ENCODE data around the gene ARPP19.
A peak's percentile ranks its signal among the peaks of the same experiment; 100 is the strongest.

ARPP19 gene, protein sequence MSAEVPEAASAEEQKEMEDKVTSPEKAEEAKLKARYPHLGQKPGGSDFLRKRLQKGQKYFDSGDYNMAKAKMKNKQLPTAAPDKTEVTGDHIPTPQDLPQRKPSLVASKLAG

DNA sequence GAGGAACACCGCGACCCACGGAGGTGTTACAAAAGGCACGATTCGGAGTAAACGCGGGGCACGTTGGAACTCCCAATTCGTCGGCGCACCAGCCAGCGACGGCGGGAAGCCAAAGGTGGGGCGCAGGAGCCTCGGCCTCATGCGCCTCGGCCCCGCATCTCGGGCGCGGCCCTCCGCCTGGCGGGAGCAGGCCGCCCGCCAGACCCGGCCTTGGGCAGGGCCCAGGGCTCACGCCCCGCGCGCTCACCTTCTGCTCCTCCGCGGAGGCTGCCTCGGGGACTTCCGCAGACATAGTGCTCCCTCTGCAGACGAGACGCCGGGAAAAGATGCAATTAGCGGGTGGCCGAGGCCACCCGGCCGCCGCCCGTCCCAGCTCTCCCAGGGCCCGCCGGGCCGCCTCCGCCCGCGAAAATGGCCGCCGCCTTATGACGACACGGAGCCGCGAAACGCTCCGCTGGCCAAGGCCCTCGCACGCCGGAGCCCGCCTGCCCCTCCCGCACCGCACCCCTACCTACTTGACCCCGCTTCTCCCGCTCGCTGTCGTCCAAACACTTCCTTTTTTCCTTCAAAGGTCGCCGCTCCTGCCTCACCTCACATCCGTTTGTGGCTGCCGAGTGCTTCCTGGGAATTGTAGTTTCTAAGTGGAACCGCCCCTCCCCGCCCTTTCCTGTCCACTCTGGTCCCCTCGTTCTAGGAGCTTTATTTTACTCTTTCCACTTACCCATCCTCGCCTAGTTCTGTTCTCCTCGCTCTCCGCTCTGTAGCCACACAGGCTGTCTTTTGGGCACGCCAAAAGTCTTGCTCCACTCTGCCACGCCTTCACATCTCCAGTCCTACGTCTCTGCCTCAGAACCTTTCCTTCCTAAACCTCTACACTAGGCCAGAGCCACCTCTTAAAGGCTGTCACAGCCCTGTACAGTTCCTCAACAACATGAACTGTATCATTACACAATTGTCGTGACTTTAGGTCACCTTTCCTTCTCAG is at the start of gene ARPP19:
Gene ARPP19 (minus strand): TSS at position 430 of the 985 bp plus-strand sequence. CDS start 138 bp downstream, at position 292.
- H3K27ac ChIP-seq = peak within 1 kb of the TSS; percentile 91
- POLR2A ChIA-PET (ENCODE audit: low non-redundant PET) = no interaction called here
- CTCF ChIA-PET = interaction anchor here (0.7 kb wide), 1 partner anchor 34 kb away, joined by 3 read pairs; no protein-coding TSS in a partner anchor

GRCh38 chr15:52617026-52617425 is 48.2 kb upstream of the ARPP19 start:
- CTCF ChIA-PET = interaction anchor here (0.6 to 0.7 kb wide), 2 partner anchors 129 to 359 kb away, joined by 3 read pairs; no protein-coding TSS in a partner anchor
- H3K27ac ChIP-seq = no peak overlapping the region
- TF ChIP-seq, protein P1, sequence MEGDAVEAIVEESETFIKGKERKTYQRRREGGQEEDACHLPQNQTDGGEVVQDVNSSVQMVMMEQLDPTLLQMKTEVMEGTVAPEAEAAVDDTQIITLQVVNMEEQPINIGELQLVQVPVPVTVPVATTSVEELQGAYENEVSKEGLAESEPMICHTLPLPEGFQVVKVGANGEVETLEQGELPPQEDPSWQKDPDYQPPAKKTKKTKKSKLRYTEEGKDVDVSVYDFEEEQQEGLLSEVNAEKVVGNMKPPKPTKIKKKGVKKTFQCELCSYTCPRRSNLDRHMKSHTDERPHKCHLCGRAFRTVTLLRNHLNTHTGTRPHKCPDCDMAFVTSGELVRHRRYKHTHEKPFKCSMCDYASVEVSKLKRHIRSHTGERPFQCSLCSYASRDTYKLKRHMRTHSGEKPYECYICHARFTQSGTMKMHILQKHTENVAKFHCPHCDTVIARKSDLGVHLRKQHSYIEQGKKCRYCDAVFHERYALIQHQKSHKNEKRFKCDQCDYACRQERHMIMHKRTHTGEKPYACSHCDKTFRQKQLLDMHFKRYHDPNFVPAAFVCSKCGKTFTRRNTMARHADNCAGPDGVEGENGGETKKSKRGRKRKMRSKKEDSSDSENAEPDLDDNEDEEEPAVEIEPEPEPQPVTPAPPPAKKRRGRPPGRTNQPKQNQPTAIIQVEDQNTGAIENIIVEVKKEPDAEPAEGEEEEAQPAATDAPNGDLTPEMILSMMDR (conservative IDR thresholded peaks at IDR 0.05; ENCODE audit: low read depth) = no peak
- no peak for DNase-seq (ENCODE audit: low spot score)
- POLR2A ChIA-PET (ENCODE audit: low non-redundant PET) = no interaction called here

More for the DNA sequence above, at the start of gene ARPP19:
- TF ChIP-seq, protein P1 (conservative IDR thresholded peaks at IDR 0.05; ENCODE audit: low read depth) = no peak
- DNase-seq (ENCODE audit: low spot score) = peak; percentile 97

DNA sequence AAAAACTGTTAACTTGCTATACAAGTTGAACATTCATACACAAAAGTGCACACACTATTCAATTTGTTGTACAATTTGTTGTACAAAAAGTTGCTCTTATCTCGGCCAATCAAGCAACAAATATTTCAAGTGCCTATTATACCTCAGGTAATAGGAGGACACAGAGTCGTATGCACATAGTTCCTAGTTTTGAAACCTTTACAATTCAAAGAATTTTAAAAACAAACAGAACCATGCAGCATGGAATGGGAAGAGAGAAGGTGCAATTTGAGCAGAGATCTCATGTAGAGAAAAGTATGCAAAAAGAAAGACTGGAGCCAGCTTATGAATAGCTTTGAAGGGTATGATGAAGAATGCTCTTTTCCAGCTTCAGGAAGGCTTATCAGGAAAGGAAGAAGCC is 46.5 kb upstream of the ARPP19 start:
- ChIA-PET CTCF (no interaction called here), POLR2A (ENCODE audit: low non-redundant PET) (no interaction called here)
- H3K27ac ChIP-seq = no peak overlapping the region
- TF ChIP-seq, protein P1 (conservative IDR thresholded peaks at IDR 0.05; ENCODE audit: low read depth) = no peak
- no peak for DNase-seq (ENCODE audit: low spot score)

DNA sequence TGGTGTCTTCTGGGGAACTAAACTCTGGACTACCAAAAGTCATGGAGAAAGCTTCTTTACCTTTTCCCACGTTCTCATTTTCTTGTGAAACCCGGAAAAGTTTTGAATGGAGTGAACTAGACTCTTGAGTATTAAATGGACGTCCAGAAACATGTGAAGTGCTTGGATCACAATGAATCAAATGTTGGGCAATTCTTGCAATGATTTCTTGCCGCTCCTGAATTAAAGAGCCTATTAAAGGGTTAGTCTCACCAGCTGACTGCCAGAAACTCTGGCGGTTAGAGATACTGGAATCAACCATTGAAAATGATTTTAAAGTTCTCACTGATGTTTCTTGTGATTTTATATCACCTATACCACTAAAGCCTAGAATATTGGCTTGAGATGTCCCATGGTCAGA is 40.8 kb upstream of the ARPP19 start:
- ChIA-PET POLR2A (ENCODE audit: low non-redundant PET) (no interaction called here), CTCF (no interaction called here)
- TF ChIP-seq, protein P1 (conservative IDR thresholded peaks at IDR 0.05; ENCODE audit: low read depth) = no peak
- no peak overlapping the region for H3K27ac ChIP-seq
- DNase-seq (ENCODE audit: low spot score) = no peak

- DNase-seq (ENCODE audit: low spot score) = no peak
- TF ChIP-seq, protein P1 (conservative IDR thresholded peaks at IDR 0.05; ENCODE audit: low read depth) = no peak
- POLR2A ChIA-PET (ENCODE audit: low non-redundant PET) = no interaction called here
- no peak overlapping the region for H3K27ac ChIP-seq
- CTCF ChIA-PET = interaction anchor here (0.7 kb wide), 1 partner anchor 27 kb away, joined by 4 read pairs; no protein-coding TSS in a partner anchor
These were observed 15.6 kb upstream of the ARPP19 start for GRCh38 chr15:52584414-52584813.

DNA sequence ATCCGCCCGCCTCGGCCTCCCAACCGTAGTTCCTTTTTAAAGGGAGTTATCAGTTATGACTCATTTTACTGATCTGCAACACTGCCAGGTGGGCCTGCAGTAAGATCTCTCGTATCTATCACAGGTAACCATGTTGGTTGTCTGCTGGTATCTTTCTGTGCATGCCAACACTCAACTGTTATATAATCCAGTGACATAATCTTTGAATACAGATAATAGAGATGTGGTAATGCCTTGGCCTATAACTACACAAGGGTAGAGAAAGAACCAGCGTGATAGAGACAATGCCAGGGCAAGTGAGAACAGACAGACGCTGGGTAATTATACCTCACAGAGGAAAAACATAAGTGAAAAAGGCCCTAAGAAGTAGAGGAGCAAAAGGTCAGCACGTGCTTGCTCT is 11.0 kb upstream of the ARPP19 start:
- DNase-seq (ENCODE audit: low spot score) = no peak
- ChIA-PET CTCF (no interaction called here), POLR2A (ENCODE audit: low non-redundant PET) (no interaction called here)
- no peak overlapping the region for H3K27ac ChIP-seq
- TF ChIP-seq, protein P1 (conservative IDR thresholded peaks at IDR 0.05; ENCODE audit: low read depth) = no peak
